HG02623 (cell line): Measurements from ENCODE around the gene PRKCD.

Source experiments
- ATAC-seq: cut with Tn5 transposase; IDR thresholded peaks from one replicate; pipeline ENCODE4 v1.9.1; 2021; ENCODE audit warnings: moderate library complexity; ENCODE audit not compliant: unreplicated experiment

PRKCD gene

DNA sequence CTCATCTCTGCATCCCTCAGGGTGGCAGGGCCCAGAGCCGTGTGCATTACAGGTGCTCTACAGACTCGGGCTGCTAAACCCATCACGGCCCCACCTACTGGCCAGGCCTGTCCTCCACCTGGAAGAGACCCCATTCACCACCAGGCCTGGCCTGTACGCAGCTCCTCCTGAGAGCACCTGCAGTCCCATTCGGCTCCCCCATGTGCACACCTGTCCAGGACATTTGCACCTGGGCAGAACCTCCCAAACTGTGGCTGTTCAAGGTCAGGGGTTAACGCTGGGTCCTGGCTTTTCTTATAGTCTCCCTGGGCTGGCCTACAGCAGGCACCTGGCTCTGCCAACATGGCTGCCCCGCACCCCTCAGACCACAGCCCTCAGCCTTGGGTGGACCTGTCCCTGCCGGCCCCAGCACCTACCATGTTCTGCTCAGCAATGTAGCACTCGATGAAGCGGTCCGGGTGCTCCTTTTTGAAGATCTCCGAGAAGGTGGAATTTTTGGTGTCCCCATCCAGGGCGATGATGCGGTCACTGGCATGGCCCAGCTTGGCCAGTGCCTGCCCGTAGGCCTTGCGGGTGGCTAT is 69.1 kb downstream of the PRKCD start:
- ATAC-seq = no peak

DNA sequence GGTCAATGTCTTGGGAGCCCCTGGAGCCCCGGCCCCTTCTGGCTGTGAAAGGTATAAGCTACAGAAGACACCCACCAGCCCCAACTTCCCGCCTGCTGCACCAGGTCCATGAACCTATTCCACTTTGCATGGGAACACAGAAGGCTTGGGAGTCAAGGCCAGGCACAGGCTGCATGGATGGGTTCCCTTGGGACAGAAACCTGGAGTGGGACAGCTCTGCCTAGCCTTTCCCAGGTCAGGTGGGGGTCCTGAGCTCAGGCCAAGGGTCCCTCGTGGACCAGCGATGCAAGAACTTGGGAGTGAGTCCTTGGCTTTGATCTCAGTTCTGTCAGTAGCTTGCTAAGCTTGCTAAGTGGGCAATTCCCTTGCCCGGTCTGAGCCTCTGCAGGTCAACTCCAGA is 69.8 kb downstream of the PRKCD start:
- ATAC-seq = no peak

DNA sequence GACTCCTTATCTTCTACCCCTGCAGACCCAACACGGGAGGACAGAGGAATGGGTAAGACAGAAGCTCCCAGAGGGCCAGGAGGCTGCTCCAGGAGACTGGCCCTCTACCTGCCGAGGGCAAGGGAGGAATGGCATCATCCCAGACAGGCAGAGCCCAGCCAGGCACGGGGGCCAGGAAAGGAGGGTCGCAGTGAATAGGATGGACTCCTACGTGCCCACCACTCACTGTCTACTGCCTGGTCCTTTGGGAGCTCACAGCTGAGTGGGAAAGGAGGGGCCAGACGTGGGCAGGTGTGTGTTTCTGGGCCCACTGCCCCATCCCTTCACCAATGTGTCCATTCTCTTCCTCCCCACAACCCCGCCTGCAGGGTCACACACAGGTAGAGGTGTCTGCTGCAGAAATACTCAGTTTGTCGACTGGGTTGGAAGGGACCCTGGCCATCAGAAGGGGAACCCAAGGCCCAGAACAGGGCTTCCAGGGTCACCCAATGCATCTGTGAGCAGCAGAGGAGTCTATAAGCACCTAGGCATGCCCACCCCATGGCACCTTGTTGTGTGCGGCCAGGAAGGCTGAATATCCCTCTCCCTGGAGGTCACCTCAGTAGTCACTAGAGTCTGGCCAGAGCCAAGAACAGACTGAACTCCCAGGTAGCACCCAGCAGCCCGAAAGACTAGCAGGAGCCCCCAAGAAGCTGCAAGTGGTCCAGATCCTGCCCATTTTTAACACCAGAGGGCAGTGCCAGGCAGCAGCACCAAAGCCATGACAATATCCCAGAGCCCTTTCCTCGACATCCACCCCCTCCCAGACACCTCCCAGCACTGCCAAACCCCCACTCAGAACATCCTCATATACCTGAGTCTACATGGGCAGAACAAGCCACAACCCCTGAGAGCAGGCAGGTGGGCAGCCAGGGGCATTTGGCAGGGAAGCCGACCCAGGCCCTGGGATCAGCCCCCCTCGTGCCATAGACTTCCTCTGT is 70.8 kb downstream of the PRKCD start:
- ATAC-seq = no peak

DNA sequence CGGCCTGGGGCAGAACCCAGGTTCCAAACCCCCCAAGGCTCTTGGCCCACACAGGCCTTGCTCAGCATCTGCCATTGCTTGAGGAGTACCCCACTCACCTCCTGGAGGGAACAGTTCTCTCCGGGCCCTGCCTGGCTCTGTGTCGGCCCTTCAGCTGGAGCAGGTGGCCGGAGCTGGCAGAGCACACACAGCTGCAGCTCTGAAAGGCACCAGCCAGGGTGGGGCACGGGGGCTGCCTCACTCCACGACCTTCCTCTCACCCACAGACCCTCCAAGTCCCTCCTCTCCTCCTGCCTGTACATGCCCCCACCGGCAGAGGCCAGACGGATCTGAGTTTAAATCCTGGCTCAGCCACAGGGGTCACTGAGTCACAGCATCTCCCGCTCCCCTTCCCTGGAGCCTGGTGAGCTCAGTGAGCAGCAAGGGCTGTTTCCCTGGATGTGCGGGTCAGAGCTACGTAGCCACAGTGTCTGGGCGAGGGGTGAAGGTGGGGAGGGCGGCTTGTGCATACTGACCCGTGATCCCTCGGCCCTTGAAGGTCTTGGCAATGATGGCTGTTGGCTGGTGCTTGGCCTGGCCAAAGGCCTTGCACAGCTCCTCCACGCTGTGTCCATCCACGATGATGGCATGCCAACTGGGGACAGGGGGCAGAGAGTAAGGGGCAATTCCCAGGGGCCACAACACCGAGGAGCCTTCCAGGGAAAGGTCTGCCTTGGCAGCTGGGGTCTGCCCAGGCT is 71.8 kb downstream of the PRKCD start:
- ATAC-seq = no peak

DNA sequence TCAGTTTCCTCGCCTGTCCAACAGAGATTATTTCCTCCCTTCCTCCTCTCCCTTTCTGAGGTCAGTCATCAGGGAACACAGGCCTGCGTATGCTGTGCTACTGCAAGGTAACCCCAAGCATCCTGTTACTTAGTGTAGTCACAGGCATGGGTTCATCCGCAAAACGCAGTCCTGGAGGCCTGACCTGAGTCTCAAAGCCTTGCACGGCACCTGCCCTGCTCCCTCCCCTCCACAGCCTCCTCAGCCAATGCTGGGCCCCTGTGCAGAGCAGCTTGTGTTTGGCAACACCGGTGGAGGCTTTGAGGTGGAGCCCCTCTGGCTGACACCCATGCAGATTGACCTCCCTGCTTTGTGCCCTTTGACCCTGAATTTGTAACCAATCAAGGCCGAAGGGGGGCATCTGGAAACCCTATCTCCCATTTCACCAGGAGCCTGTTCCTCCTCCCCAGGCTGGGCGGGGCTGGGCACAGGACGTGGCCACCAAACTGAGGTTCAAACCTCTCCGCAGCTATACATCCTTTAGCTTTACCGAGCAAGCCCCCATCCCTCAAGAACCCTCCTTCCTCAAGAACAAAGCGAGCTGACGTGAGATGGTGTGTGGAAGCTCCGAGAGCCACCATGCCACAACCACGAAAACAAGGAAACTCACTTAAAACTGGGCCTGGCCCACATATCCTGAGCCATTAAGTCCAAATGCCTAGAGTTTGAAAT is 73.3 kb downstream of the PRKCD start:
- ATAC-seq = no peak

DNA sequence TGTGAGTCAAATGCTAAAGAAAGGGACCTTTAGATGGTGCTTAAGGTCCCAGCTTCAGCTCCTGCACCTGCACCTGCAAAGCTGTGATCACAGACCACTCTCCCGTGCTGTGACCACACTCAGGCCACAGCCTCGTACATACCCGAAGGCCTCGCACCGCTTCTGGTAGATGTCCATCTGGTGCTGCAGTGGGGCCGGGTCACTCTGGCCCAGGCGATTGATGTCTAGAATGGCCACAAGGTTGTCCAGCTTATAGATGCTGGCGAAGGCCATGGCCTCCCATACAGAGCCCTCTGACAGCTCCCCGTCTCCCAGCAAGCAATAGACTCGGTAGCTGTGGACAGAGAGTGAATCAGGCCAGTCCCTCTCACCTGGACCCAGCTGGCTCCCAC is 73.8 kb downstream of the PRKCD start:
- no peak for ATAC-seq

DNA sequence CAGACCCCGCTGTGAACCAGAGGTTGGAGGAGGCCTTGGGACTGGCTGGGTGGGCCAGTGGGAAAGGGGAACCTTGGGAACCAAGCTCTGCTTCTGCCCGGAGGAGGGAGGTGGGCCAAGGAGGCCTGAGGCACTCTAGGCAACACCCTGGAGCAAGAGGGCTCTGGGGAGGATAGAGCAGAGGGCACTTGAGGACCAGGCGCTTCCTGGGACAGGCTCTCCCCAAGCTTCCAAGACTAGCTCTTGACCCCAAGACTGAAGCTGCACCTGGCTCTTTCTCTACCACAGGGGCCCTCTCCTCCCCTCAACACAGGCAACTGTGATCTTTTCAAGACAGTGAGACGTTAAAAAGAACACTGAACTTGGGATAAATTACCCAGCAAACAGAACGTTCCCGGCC is 74.5 kb downstream of the PRKCD start:
- ATAC-seq = no peak

DNA sequence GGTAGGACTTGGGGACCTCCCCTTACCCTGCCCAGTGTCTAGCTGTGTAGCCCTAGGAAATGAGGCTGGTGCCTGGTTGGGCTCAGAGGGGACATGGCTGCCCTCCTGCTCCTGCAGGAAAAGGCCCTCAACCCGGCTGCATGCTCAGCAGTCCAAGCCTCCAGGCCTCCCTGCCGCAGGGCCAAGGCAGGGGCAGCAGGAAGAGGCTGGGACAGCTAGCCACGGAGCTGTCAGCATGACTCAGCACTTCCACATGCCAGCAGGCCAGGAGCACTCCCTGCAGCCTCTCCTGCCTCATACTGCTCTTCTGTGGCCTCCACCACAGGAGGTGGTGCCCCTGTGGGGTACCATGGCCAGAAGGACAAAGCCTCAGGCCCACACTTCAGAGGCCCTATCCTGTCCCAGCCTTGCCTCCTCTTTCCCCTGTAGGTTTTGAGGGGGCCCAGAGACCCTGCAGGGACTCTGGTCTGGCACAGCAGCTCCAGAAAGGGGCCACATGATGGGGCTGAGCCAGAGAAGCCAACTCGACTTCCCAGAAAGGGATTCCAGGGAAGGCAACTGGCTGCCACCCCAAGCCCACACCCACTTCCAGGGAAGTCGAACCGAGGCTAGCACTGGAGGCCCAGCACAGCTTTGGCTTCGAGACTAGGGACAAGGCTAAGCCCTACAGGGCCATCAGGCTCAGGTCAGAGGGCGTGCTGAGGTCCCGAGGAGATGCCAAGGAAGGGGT is 75.3 kb downstream of the PRKCD start:
- ATAC-seq = no peak

DNA sequence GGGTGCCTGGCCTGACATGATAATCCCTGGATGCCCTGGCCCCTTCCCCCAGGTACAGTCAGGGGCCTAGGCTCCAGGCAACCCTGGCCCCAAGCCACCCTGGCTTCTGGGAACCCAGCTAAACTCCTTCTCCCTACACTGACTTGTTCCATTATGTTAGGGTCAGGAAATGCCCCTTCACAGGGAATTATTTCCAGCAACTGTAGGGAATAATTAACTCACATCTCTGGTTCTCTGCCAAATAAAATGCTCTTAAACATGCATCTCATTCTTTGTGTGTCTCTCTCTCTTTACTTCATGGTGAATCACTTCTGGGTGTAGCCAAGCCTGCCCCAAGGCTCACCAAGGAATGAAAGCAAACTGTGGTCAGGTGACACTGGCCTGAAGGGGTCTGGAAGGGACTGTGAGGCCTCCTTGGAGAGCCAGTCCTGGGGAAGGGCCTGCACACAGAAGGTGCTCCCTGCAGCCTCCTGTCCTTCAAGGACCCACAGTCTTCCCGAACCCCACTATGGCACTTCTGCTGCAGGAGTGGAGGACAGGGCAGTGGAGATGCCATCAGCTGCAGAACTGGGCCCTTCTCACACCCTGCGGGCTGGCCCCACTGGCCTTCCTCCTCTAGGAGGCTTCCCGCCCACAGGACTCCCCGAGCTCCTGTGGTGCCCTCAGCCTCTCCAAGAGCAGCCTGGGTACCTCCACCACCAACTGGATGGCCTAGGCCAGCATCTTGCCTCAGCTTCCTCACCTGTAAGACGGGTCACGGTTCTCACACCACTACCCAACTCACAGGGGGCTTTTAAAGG is 77.2 kb downstream of the PRKCD start:
- ATAC-seq = no peak

DNA sequence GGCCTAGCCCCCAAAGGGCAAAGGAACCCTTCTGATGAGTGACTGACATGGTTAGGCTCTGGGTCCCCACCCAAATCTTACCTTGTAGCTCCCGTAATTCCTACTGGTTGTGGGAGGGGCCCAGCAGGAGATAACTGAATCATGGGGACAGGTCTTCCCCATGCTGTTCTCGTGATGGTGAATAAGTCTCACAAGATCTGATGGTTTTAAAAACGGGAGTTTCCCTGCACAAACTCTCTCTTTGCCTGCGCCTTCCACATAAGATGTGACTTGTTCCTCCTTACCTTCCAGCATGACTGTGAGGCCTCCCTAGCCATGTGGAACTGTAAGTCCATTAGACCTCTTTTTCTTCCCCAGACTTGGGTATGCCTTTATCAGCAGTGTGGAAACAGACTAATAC is 77.9 kb downstream of the PRKCD start:
- ATAC-seq = no peak

DNA sequence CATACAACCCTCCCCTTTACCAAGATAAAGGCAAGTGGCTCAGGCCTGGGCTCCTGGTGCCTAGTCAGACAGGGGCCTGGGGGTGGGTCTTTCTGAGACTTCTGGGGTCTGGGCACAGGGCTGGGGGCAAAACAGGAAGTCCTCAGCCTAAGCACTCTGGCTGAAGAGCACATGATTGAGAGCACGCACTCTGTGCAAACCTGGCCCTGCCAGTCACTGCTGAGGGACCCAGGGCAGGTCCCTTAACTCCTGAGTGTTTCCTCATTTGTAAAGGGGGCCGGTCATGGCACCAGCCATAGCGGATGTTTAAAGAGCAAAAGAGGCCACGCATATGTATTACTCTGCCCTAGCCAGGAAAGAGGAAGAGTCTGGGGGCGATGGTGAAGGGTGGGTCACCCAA is 78.8 kb downstream of the PRKCD start:
- no peak for ATAC-seq

DNA sequence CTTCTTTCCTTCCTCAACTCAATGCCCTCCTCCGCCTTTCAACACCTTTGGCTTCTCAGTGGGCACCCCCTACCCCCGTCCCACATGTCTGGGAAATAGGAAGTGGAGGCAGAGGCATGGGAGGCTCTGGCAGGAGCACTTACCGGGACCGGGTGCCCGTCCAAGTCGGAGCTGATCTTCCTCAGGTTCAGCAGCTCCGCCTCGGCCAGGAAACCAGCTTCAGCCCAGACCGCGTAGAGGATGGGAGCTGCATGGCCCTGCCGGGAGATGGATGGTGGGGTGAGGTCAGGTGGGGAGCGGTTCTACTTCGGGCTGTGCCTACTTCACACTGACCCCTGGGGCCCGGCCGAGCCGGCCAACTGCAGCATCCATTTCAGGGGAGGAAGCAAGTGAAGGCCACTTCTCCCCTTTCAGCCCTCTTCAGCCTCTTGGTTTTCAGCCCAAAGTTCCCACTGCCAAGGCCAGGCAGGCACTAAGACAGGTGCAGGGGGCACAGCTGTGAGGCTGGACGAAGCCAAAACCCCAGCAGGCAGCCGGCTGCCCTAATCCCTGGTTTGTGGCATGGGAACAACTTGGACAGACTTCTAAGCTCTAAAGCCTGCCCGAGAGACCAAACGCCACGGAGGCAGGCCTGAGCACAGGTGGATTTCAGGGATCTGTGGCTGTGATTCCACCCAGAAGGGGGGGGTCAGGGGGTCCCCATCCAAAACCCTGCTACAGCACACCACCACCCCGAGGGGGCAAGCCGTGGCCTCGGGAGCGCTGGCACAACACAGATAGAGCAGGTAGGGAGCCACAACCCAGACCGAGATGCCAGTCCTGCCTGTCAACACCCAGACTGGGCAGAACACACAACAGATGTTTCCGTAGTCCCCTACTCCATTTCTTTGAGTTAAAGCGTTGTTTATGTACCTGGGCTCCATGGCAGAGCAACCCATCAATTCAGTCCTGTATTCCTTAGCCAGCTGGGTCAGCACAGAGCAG is 80.3 kb downstream of the PRKCD start:
- ATAC-seq = no peak

DNA sequence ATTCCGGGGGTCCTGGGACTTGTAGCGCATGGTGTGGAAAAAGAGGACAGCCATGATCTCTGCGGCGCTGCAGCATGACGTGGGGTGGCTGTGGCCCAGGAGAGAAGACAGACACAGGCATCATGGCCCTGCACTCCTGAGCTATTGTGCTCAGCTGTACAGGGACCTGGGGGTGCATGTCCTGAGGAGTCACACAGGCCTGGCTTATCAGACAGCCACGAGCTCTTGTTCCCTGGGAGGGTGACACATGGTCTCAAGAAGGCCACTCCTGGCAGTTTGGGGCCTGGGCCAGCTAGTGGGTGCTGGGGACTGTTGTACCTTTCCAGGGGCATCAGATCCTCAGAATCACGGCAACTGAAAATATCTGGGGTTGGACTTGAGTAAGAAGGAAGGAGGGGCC is 81.1 kb downstream of the PRKCD start:
- ATAC-seq = no peak
